A549 (cell line): ENCODE measurements around the gene FCMR.

Experiments
- CTCF ChIP-seq: fragments of >200 bp; sonication (Bioruptor Twin); formaldehyde crosslinking; IDR thresholded peaks from 3 replicates; pipeline ENCODE4 v1.5.1; 2016
- MAZ ChIP-seq: fragments of 150-350 bp; IDR thresholded peaks from 2 replicates; pipeline ENCODE4 v1.6.1; 2014; ENCODE audit warnings: antibody characterized with exemption, low read depth, low read length, borderline replicate concordance
- POLR2A ChIP-seq: IDR thresholded peaks from 2 replicates; pipeline ENCODE4 v1.6.1; 2012; ENCODE audit warnings: mild to moderate bottlenecking, low read length

- TF ChIP-seq CTCF (no peak), MAZ (no peak), POLR2A (no peak)
Observed at GRCh38 chr1:206895325-206895724, 26.4 kb downstream of the FCMR start.
